HuH-7 (cell line): Measurements from ENCODE around the gene AIFM1.
A peak's percentile ranks its signal among the peaks of the same experiment; 100 is the strongest.

Experiments
- DNase-seq: peaks from one replicate; pipeline ENCODE4 v3.0.0; 2011; ENCODE audit warnings: low spot score

AIFM1 gene

DNA sequence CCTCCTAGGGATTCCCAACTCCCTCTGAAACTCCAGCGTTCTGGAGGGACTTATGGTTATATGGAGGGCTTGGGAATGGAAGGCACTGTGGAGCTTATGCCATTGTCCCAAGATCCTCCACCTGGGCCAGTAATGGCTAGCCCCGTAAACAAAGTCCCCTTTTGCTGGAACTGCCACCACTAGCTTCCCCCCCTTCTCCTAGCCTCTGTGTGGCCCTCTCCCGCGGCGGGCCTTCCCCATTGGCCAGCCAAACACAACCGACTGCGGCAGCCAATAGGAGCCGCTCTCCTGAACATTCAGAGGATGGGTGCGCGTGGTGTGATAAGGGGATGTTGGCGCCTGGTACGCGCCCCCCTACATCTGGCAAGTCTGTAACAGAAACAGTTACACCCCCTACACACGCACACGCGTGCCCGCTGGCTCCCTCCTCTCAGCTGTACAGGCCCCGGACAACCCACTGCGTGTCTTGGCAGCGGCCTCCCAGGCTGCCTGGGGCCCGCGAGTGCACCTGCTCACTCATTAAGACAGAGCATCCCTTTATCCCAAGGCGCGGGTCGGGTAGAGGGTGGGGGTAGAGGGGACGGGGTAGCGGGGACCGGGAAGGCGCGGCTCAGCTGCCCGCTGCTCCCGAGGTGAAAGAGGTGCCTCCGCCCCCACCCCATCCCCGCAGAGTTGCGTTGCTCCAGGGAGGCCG is 5.3 kb upstream of the AIFM1 start:
- peak; percentile 88 for DNase-seq

- DNase-seq: no peak
Measured at GRCh38 chrX:130167040-130167439, 1.4 kb upstream of the AIFM1 start.

GRCh38 chrX:130166503-130166777 is 799 bp upstream of the AIFM1 start:
- no peak for DNase-seq

DNA sequence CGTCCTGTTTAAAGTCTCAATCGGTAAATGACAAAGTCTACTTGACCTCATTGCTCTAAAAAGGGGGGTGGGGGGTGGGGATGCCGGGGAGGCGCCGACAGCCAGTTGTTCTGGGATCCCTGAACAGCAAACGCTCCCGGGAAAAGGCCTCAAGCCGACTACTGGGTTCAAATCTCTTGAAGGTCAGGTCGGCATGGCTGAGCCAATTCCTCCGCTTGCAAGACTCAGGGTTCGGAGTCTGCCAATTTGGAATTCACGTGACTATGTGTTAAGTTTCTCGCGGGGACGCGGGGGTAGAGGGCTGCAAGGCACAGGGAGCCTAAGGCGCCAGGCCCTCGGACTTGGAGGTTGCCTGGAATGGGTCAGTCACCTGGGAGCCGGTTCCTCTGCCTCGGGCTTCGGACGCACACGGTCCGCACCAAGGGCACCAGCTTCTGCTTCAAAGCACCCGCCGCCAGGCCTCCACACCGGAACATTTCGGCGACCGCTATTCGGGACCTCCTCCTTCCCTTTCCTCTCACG is 399 bp downstream of the AIFM1 start:
- DNase-seq: no peak

GRCh38 chrX:130163398-130163797 is 2.2 kb downstream of the AIFM1 start:
- no peak for DNase-seq

DNA sequence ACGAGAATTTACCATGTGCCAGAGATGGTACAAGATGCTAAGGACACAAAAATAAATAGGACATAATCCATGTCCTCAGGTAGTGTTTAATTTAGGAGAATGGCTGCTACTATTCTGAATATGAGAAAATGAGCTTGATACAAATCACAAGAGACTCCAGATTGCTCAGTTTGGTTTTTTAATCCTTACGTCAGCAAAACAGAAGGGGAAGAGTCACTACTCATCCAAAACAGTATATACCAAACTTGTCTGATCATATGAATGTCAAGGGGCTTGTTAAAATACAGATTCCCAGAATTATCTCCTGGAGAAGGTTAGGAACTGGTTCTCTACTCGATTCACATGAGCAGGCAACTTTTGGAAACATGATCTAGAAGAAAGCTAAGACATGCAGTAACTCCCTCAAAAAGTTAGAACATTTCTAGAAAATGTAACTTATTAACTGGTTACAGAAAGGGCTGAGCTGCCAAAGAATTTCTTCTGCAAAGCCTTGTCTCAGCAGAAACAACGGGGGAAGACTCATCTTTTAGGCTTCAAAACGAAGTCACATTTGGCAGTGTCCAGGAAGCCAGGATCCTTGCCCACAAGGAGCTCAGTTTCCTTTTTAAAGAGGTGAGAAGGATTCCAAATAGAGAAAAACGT is 3.4 kb downstream of the AIFM1 start:
- DNase-seq: no peak

DNA sequence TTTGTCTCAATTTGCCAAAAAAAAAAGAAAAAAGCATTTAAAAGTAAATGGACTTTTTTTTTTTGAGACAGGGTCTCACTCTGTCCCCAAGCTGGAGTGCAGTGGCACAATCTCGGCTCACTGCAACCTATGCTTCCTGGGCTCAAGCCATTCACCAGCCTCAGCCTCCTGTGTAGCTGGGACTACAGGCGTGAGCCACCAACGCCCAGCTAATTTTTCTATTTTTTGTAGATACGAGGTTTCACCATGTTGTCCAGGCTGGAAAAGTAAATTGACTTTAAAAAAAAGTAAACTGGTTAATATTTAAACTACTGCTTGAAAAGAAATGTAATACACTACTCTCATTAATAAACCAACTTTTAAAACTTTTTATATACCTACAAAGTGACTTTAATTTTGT is 5.9 kb downstream of the AIFM1 start:
- DNase-seq: no peak

DNA sequence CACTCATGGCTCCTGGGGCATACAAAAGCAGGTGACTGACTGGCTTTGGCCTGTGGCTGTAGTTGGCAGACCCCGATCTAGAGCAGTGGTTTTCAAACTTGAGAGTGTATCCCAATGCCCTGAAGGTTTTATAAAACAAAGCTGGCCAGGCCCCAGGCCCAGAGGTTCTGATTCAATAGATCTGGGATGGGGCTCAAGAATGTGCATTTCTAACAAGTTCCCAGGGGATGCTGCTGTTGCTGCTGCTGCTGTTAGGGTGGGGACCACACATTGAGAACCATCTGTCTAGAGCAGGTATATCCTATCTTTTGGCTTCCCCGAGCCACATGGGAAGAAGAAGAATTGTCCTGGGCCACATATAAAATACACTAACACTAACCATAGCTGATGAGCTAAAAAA is 7.3 kb downstream of the AIFM1 start:
- no peak for DNase-seq

- no peak for DNase-seq
Measured at GRCh38 chrX:130155564-130155963, 10.1 kb downstream of the AIFM1 start.

- no peak for DNase-seq
Measured at GRCh38 chrX:130147631-130148030, 18.0 kb downstream of the AIFM1 start.

GRCh38 chrX:130145123-130145522 is 20.5 kb downstream of the AIFM1 start:
- no peak for DNase-seq

DNA sequence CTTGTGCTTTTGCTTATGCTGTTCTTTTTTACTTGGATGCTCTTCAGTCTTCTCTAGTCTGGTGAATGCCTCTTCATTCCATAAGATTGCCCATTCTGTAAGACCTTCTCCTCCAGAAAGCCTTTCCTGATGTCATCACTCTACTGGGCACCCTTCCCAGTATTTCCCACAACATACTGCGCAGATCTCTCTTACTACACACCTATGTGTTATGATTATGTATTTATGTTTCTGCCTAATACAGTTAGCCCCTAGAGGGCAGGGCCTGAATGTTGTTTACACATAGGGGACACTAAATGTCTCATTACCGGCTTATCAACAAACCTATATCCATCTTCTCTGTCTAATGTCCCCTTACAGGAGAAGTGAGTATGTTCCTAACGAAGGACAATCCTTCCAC is 21.1 kb downstream of the AIFM1 start:
- no peak for DNase-seq

DNA sequence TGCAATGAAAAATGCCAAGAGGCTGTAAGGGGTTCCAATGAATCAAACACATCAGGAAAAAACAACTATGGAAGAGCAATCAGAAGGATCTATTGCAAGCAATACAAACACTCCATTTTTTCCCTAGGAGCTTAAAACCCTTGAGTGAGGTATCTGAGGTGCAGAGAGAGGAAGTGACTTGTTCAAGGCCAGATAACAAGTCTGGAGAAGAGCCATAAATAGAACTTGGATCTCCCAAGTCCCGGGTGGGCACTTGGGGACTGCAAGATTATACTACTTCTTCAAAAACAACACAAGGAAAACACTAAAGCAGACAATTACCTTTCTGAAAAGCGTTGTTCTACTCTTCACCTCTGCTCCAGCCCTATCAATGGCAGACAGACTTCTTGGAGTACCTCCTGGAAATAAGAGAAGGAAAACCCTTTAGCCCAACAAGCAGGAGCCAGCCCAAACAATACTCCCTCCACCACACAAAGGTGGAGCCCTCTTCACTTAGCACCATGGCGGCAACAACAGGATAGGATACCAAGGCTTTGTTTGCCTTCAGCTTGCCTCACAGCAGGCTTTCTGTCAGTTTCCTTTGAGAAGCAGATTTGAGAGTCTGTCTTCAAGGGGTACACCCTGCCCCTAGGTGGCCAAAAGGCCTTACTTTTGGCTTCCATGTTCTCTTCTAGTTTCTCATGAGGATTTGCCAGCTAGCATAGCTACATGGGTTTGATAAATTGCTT is 26.0 kb downstream of the AIFM1 start:
- no peak for DNase-seq

GRCh38 chrX:130136961-130137360 is 28.7 kb downstream of the AIFM1 start:
- DNase-seq: no peak

GRCh38 chrX:130136496-130136895 is 29.1 kb downstream of the AIFM1 start:
- DNase-seq: no peak

- DNase-seq: no peak
Measured at GRCh38 chrX:130130990-130131389, 34.7 kb downstream of the AIFM1 start.

- DNase-seq: no peak
Measured at GRCh38 chrX:130125091-130125874, 40.4 kb downstream of the AIFM1 start.

GRCh38 chrX:130124577-130124976 is 41.1 kb downstream of the AIFM1 start:
- no peak for DNase-seq

- no peak for DNase-seq
Measured at GRCh38 chrX:130121505-130121800, 44.2 kb downstream of the AIFM1 start.

GRCh38 chrX:130120746-130121504 is 44.7 kb downstream of the AIFM1 start:
- peak; percentile 79 for DNase-seq

- peak; percentile 61 for DNase-seq
Measured at GRCh38 chrX:130120321-130120731, 45.3 kb downstream of the AIFM1 start.

GRCh38 chrX:130119312-130119898 is 46.2 kb downstream of the AIFM1 start:
- DNase-seq: no peak
